ENCODE data around the gene GAGE10. TPM values are rescaled to one million over a fixed set of nuclear protein-coding genes. Genes with fewer than 3 reads are reported as not detected.

The GAGE10 gene
- total and polyA plus RNA-seq, 2 of the 4 experiments (the other 2 are of a cell fraction) = not detected

DNA sequence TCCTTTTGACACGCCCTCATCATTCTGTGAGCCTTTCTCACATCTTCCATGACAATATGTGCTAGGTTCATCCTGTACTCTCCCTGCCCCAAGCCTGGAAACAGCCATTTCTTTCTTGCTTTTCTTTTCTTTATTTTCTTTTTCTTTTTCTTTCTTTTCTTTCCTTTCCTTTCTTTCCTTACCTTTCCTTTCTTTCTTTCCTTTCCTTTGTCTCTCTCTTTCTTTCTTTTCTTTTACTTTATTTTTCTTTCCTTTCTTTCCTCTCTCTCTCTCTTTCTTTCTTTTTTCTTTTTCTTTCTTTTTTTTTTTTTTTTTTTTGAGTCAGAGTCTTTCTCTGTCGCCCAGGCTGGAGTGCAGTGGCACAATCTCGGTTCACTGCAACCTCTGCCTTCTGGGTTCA lies 19.2 kb upstream of the GAGE10 start:
- Histone ChIP-seq H3K56ac (ENCODE audit: extremely low read depth, insufficient read depth, low read length) (no peak overlapping the region), H3K36me3 (ENCODE audit: control insufficient read depth, insufficient read depth, low read length) (no peaks in the 10 kb centered on the region), H2AK9ac (replicated peaks; ENCODE audit: low read depth, low read length, poor library complexity) (no peak overlapping the region), H3K27ac (ENCODE audit: insufficient read depth, low read length) (no peak overlapping the region), H3K18ac (ENCODE audit: low read depth, low read length) (no peak overlapping the region), H4K91ac (ENCODE audit: insufficient read depth, low read depth, low read length) (no peak overlapping the region), H3K27me3 (ENCODE audit: control insufficient read depth, insufficient read depth, low read length) (no peaks in the 10 kb centered on the region), H3K23ac (ENCODE audit: low read depth, low read length) (no peak overlapping the region), H3K9ac (ENCODE audit: low read depth, low read length) (no peak overlapping the region), H2BK20ac (ENCODE audit: low read depth, low read length) (no peak overlapping the region), H4K8ac (ENCODE audit: low read depth in 2 of 2, low read length in 2 of 2) (no peak overlapping the region), H2BK120ac (ENCODE audit: low read depth, low read length) (no peak overlapping the region), H3K4me3 (ENCODE audit: insufficient read depth, low read depth, low read length) (no peak overlapping the region), H3K4me2 (ENCODE audit: low read depth, low read length) (no peak overlapping the region), H2AFZ (replicated peaks; ENCODE audit: low read length, poor library complexity) (no peak overlapping the region), H3K9me3 (ENCODE audit: control insufficient read depth, insufficient read depth, low read length) (no peaks in the 10 kb centered on the region), H3K9me1 (ENCODE audit: insufficient read depth, low read length) (no peaks in the 10 kb centered on the region; the same call in 1 of the 2 replicates), H4K5ac (ENCODE audit: low read depth, low read length) (no peak overlapping the region), H2BK15ac (ENCODE audit: low read depth, low read length) (no peak overlapping the region), H3K4me1 (ENCODE audit: control insufficient read depth, insufficient read depth, low read length) (no peaks in the 10 kb centered on the region), H3K79me1 (ENCODE audit: low read depth in 1 of 2, low read length in 2 of 2) (no peaks in the 10 kb centered on the region), H3K4ac (ENCODE audit: low read depth, low read length) (no peak overlapping the region), H3K14ac (replicated peaks; ENCODE audit: low read depth, low read length) (no peak overlapping the region), H2BK5ac (ENCODE audit: low read depth, low read length, poor library complexity, severe bottlenecking) (no peak overlapping the region), H2AK5ac (ENCODE audit: low read depth, low read length) (no peak overlapping the region), H4K20me1 (ENCODE audit: insufficient read depth, low read length) (no peaks in the 10 kb centered on the region)
- dilution Hi-C loops (cut with HindIII; ENCODE audit: low sequenced_read_pairs, unreplicated experiment) (no loop called here), intact Hi-C loops (cut with micrococcal nuclease) (loop anchor here (10.0 kb wide), 1 partner anchor 1019 kb away; no protein-coding TSS in a partner anchor), in situ Hi-C loops (cut with MboI; ENCODE audit: low sequenced_read_pairs) (no loop called here)
- no CpG with 5 or more reads among the region's 3 CpGs for WGBS, 2 experiments (ENCODE audit: extremely low coverage in 2 of 2, insufficient read length in 1 of 2)
- no peak for DNase-seq
- TF ChIP-seq MAFK (IDR thresholded peaks at IDR 0.05; ENCODE audit: low read depth, low read length) = no peak
- TF ChIP-seq CHD1 (IDR thresholded peaks at IDR 0.05; ENCODE audit: low read depth, low read length) = no peak
- TF ChIP-seq RFX5 (IDR thresholded peaks at IDR 0.05; ENCODE audit: low read depth, low read length) = no peak
- TF ChIP-seq MAZ (IDR thresholded peaks at IDR 0.05; ENCODE audit: borderline replicate concordance, low read depth, low read length) = no peak
- TF ChIP-seq BHLHE40 (IDR thresholded peaks at IDR 0.05; ENCODE audit: low read depth, low read length) = no peak
- TF ChIP-seq ELK1 (IDR thresholded peaks at IDR 0.05; ENCODE audit: borderline replicate concordance, low read depth, low read length) = no peak
- TF ChIP-seq NFE2L2 (IDR thresholded peaks at IDR 0.05; ENCODE audit: low read depth, low read length) = no peak
- no peak for TF ChIP-seq RCOR1 (IDR thresholded peaks at IDR 0.05; ENCODE audit: insufficient replicate concordance, low read length)
- TF ChIP-seq USF2 (IDR thresholded peaks at IDR 0.05; ENCODE audit: low read depth, low read length) = no peak
- TF ChIP-seq POLR2A (IDR thresholded peaks at IDR 0.05; ENCODE audit: low read depth, low read length) = no peak
- TF ChIP-seq, protein P1, sequence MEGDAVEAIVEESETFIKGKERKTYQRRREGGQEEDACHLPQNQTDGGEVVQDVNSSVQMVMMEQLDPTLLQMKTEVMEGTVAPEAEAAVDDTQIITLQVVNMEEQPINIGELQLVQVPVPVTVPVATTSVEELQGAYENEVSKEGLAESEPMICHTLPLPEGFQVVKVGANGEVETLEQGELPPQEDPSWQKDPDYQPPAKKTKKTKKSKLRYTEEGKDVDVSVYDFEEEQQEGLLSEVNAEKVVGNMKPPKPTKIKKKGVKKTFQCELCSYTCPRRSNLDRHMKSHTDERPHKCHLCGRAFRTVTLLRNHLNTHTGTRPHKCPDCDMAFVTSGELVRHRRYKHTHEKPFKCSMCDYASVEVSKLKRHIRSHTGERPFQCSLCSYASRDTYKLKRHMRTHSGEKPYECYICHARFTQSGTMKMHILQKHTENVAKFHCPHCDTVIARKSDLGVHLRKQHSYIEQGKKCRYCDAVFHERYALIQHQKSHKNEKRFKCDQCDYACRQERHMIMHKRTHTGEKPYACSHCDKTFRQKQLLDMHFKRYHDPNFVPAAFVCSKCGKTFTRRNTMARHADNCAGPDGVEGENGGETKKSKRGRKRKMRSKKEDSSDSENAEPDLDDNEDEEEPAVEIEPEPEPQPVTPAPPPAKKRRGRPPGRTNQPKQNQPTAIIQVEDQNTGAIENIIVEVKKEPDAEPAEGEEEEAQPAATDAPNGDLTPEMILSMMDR (conservative IDR thresholded peaks at IDR 0.05; ENCODE audit: low read depth, low read length) = no peak
- no peak for TF ChIP-seq FOS (IDR thresholded peaks at IDR 0.05; ENCODE audit: low read depth, low read length)
- no peak for TF ChIP-seq MXI1 (IDR thresholded peaks at IDR 0.05; ENCODE audit: borderline replicate concordance, low read depth, low read length)
- TF ChIP-seq SMC3 (IDR thresholded peaks at IDR 0.05; ENCODE audit: low read depth, low read length) = no peak
- no peak for TF ChIP-seq CEBPB (IDR thresholded peaks at IDR 0.05; ENCODE audit: low read depth, low read length)
- no peak for TF ChIP-seq RAD21 (IDR thresholded peaks at IDR 0.05; ENCODE audit: low read length)
- ATAC-seq (ENCODE audit: low read depth) = no peak
- CTCF ChIA-PET = interaction anchor here (0.6 kb wide), 1 partner anchor 76 kb away, joined by 4 read pairs; no protein-coding TSS in a partner anchor
- no TSS peak for BruUV-seq (replicated peaks)
- POLR2A ChIA-PET (ENCODE audit: unreplicated experiment) = no interaction called here

Measured in IMR-90 (cell line).